GM21367 (cell line): ENCODE measurements around the gene ADGRG6.
"Not testable (repeated sequence)": the region's sequence is repeated elsewhere in the genome, so short reads cannot be mapped to it uniquely, and the experiment has no call there.

Source experiments
- ATAC-seq: cut with Tn5 transposase; IDR thresholded peaks from one replicate; pipeline ENCODE4 v1.9.1; 2021; ENCODE audit not compliant: unreplicated experiment

The ADGRG6 gene

DNA sequence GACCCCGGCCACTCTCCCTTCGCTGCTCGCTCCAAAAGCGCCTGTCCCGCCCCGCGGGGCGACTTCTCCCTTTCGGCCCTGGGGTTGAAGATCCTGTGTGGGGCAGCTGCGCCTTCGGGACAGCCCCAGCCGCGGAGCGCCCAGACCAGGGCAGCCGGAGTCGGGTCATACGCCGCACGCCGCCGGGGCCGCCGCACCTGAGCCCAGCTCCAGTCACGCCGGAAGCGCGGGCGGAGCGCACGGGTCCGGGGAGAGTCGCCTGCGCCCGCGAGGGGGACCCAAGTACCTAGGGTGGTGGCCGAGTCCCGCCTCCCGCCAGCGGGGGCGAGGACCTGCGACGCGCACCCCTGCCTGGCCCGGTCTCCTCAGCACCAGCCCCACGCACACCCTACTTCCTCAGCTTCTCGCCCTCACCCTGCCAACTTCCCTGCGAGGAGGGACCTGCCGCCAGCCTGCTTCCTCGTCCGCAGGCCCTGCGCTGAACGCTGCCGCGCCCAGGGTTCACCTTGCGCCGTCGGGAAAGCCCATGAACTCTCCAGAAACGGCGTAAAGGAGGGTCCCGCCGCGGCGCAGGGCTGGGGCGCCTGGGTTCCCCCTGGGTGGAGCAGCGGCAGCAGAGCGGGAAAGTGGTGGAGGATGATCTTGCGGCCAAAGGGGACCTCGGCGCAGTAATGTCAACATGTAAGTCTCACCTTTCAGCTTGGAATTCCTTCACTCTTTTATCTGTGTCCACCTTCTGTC is at the start of gene ADGRG6:
Gene ADGRG6 (plus strand): TSS at position 357 of the 741 bp plus-strand sequence. CDS start 323 bp downstream, at position 680.
- ATAC-seq, result peak; percentile 84

DNA sequence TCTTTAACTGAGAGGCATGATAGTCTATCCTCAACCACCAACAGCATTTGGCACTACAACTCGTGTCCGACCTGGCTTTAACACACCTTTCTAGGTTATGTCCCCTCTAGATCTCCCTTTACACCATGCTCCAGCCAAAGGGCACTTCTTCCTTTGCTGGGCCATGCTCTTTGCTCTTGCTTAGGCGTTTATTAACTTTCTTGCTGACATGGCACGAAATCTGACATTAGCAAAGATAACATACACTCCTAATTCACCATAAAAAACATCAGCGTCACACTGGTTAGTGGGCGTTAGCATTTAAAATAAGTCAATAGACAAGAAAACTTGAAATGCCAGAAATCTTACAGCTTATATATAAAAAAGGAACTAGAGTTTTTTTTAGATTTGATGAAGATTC is 47.3 kb upstream of the ADGRG6 start:
- no peak for ATAC-seq

DNA sequence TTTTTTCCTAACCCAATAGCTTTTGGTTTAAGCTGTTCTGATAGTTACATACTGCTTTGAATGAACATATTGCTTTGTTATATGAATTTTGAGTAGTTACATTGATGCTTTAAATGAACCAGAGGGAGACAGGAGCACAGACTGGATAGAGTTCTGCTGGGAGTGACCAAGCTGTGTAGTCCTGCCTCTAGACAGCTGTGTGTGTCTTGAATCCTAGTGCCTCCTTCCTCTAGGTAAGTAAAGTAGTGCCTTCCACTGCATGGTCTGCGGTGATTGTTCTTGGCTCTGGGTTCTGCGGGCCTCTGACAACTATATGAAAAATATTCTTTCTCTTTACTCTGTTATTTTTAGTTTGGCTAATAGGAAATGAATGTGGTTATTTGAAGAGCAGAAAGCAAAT is 46.0 kb upstream of the ADGRG6 start:
- no peak for ATAC-seq

DNA sequence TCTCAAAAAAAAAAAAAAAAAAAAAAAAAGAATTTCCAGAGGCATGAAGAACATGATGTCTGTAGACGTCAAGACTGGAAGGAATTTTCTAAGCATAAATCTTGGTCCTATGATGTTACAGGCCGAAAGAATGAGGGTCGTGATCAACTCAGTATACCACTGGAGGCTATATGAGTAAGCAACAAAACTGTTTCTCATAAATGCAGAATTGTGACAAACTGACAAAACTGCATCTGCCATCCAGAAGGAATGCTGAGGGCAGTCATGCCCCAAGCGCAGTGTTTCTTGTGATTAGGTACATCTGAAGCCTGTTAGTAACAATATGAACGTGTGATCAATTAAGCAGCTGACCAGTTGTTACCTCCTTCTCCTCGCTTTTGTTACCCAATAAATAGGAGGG is 43.5 kb upstream of the ADGRG6 start:
- ATAC-seq, result no peak

DNA sequence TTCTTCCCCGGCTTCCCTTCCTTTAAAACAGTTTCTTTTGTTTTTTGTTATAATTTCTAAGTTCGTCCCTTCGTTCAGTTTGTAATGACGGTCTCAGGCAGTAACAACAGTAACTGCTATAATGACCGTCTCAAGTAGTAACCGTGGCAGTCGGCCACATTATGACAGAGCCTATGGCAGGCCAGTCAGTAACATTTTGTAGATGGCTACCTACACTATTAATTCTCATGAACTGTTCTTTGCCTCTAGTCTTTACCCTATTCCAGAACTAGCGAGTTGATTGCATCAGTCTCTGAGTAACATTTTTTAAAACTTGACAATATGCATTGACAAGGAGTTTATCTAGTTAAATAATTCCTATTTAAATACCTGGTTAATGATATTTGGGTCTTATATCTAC is 43.0 kb upstream of the ADGRG6 start:
- ATAC-seq, result no peak

DNA sequence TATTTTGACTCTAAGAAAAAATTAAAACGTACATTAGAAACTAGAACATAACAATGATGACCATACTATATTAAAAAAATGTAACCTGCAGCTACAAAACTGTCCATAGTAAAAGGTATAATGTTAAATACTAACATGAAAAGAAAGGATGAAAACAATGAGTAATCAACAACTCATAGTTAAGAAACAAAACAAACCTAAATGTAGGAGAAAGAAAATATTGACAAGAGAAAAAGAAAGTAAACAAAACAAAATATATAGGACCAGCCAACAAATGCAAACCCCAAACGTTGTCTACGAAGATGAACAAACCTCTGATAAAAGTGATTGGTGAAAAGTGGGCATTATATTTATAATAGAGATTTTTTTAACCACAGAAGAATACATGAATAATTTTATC is 41.1 kb upstream of the ADGRG6 start:
- ATAC-seq, result no peak

DNA sequence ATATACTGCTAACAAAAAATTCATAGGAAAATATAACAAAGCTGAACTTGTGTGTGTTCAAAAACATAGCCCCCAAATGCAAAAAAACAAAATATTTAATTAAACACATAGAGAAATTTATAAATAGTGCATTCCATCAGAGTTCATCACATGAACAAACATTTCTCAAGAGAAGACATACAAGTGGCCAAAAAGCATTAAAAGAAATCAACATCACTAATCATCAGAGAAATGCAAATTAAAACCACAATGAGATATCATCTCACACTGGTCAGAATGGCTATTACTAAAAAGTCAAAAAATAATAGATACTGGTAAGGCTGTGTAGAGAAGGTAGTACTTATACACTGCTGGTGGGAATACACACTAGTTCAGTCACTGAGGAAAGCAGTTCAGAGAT is 39.6 kb upstream of the ADGRG6 start:
- ATAC-seq, result no peak

DNA sequence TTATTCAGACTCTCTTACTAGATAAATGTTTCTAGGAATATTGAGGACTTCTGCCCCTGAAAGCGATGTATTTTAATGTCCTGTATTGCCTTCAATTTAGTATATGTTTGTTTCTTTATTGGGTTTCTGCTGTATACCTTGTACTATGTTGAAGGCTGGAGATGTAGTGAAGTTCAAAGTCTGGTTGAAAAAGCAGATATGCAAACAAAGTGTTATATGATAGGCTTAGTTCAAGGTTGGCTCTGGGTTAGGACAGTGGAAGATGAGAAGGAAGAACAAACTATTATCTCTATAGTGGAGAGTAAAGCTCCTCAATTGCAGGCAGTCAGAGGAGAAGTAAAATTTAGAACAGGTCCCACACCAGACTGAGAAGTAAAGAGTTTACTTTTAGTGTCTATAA is 36.3 kb upstream of the ADGRG6 start:
- ATAC-seq, result no peak

DNA sequence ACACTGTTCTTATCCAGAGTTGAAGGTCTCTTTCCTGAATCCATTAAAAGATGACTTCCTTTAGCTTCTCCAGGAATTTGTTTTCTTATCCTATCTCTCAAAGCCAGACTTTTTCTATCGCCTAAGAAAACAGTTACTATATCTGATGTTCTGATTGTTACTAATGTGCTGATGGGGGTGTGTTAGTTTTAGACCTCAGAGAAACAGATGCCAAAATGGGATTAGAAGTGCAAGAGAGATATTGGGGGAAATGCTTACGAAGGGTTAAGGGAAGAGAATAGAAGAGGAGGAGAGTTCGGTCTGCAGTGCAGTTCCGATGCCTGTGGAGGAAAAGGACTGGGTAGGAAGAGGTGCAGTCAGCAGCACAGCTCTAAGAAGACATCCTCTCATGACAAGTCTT is 35.7 kb upstream of the ADGRG6 start:
- ATAC-seq, result no peak

DNA sequence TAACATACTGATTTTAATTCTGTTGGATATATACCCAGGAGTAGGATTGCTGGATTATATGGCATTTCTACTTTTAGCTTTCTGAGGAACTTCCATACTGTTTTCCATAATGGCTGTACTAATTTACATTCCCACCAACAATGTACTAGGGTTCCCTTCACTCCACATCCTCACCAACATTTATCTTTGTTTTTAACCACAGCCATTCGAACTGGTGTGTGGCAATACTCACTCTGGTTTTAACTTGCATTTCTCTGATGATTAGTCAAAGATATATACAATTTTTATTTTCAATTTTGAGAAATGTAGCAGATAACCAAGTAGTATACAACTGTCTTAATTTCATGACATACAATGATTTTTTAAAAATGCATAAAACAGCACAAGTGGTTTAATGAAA is 30.3 kb upstream of the ADGRG6 start:
- no peak for ATAC-seq

DNA sequence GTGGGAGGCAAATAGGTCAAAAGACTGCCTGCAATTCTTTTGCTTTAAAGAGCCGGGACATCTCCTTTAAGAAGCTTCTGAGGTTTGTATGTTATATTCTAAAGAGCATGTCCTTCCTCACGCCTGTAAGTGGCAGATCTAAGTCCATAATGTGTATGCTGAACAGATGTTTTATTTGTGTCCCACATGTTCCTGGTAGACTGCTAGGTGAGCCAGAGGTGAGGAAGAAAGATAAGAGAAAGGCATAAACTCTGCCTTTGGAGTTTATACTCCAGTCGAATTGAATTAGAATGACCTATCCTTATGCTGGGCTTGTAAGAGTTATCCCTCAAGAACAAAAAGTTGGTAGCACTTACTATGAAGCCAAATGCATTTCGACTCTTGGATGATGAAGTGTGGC is 27.2 kb upstream of the ADGRG6 start:
- no peak for ATAC-seq

DNA sequence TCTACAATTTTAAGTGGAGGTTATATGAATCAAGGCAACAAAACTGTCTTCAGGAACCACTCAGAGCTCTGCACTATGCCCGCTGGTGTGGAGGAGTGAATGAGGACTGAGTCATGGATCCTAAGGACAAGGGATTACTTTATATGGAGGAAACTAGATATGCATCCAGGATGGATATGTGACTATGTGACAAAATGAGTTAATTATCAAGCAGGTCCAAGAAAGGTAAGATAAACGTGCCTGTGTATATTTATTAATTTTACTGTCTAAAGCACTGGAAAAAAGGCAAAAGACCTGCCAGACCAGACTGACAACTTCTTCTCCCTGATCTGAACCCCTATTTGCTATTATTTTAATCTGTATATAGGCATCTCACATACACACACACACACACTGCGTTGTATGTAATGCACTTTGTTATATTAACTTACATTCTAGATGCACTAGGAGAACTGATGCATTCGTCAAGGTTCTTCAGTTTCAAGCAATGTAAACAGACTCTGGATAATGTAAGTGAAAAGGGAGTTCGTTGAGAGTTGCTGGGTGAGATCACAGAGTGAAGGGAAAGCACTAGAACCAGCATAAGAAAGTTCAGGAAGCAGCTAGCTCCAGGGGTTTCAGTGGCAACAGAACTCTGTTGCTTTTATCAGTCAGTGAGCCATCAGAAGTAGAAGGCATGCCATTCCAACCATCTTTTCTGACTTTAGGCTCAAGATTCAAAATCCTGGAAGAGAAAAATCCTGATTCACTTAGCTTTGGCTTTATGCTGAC is 26.4 kb upstream of the ADGRG6 start:
- ATAC-seq, result no peak

DNA sequence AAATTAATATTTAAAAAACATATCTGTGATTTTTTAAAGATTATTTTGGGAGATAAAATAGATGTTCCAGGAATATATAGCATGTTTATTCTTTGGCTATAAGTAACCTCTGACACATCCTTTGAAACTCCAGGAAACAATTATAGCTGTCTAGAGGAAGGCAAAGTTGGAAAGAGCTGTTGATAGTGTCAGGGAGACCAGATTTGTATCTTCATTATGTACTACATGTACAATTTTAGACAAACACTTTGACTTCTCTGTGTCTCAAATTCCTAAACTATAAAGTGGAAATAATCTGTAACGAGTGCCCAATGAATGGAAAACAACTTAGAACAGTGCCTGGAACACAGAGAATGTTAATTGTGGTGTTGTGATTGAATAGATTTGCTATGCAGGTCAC is 25.6 kb upstream of the ADGRG6 start:
- no peak for ATAC-seq

DNA sequence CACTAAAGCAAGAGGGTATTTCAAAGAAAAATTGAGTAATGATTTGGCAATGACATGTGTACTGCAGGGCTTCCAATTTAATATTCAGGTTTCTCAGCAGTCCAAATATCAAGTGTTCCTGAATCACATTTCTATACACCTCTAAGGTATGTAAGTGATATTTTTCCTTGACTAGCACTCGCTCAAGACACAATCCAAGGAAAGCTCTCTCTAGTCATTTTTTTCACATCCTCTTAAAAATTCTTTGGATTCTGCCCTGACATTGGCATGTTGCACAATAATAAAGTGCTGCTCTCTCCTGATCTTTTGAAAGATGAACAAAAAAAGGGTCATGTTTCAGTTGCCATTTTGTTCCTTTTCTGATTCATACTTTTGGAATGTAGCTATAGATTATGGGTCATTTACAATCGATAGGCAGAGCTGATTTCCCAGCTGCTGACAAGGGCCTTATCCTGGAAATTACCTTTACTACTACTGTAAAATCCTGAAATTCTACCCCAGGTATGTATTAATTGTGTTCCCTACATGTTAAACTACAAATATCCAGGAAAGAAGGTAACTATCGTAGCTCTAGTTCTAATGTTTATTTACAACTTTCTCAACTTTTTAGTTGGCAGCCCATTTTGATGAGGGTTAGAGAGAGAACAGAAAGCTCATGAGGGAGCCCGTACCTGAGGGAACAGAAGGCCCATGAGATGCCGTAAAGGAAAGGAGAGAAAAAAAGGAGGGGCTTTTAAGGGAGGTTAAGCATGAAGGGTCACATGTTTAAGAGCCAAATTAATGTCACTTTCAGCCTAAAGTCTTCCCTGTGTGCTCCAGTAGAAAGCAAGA is 22.2 kb upstream of the ADGRG6 start:
- ATAC-seq, result no peak

DNA sequence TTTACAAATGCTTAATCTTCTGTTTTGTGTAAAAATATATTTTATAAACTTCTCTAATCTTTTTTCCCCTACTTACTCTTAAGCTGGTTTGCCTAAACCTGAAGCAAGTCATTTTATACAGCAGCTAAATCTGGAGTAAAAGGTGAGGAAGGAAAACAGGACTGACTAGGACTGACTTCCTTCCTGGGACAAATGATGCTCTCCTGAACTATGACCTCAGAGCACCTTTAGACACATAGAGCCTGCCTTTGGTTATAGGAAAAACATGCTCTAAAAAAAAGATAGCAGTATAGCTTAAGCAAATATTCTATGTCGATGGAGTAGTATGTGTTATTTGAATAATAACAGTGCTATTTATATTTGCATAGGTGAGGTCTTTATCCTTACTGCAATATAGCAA is 21.5 kb upstream of the ADGRG6 start:
- no peak for ATAC-seq

DNA sequence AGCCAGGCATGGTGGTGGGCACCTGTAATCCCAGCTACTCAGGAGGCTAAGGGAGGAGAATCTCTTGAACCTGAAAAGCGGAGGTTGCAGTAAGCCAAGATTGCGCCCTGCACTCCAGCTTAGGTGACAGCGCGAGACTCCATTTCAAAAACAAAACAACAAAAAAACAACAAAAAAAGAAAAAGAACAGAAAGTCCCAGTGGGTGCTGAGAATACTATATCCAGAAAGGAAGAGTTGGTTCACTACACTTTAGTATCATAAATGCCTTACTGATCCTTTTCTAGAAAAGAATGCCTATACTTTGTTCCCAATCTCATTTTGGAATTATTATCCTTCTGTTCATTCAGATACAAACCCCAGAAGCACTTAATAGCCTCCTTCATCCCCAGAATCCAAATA is 20.9 kb upstream of the ADGRG6 start:
- no peak for ATAC-seq

DNA sequence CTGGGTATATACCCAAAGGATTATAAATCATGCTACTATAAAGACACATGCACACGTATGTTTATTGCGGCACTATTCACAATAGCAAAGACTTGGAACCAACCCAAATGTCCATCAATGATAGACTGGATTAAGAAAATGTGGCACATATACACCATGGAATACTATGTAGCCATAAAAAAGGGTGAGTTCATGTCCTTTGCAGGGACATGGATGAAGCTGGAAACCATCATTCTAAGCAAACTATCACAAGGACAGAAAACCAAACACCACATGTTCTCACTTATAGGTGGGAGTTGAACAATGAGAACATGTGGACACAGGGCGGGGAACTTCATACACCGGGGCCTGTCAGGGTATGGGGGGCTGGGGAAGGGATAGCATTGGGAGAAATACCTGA is 18.7 kb upstream of the ADGRG6 start:
- ATAC-seq, result not testable (repeated sequence)

DNA sequence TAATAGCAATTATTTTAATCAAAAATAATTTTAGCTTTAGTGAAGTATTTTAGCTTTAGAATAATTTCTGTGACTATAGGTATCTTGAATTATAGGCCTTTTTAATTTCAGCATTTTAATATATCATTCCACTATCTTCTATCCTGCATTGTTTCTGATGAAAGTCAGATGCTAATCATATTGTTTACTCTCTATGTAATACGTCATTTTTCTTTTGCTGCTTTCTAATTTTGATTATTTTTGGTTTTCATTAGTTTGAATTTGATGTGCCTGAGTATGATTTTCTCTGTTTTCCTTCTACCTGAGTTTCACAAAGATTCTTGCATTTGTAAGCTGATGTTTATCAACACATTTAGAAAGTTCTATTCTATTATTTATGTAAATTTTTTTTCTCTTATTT is 17.4 kb upstream of the ADGRG6 start:
- no peak for ATAC-seq

DNA sequence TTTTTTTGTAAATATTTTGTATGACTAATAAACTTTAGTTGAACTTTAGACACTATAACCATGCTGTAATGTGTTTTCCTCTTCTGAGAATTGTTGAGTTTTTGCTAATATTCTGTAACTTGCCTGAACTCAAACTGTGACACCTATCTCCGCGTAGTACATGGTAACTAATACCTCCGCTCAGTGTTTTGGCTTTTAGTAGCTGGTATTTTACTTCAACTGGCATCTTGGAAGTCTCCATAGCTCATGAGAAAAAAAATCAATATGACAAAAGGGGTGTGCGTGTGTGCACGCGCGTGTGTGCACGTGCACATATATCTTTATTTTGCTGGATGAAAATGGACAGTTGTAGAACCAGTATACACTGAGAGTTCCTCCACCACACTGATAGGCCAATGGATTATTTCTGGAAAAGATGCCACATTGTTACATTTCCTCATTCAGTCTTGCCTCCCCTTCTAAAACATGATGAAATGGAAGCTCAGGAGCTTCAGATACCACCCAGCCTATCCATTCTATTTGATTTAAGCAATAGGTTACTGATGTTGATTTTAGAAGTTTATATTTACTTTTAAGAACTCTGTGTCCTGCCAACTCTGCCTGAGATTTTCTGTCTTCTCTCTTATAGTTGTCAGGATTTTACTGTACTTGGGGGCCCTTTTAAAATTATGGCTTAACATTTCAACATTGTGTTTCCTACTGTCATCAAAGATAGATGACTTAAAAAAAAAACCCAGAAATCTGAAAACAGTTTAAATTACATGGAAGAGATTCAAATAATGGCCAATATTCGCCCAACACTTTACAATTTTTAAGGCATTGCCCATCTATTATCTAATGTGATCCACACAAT is 16.3 kb upstream of the ADGRG6 start:
- no peak for ATAC-seq

DNA sequence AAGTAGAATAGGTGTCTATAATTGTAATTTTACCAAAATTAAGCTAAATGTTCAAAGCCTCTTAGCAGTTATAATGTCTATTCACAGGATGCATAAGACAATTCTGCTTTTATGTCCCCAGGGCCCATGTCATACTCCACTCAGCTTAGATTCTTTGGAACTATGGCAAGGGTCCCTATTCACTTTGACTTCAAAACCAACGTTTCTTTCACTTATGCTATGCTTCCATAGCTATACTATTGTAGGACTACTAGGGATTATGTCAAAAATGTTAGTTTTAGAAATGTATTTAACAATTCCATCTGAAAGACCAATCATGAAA is 15.8 kb upstream of the ADGRG6 start:
- ATAC-seq, result no peak

DNA sequence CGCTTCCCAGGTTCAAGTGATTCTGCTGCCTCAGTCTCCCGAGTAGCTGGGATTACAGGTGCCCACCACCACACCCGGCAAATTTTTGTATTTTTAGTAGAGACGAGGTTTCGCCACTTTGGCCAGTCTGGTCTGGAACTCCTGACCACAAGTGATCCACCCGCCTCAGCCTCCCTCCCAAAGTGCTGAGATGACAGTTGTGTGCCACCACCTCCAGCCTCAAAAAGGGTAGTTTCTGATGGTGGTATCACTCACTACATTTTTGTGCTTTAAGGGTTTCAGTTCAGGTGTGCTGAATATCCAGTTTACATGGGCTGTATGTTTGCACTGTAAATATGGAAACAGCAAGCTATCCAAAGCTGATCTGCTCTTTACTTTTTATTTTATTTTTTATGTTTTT is 12.1 kb upstream of the ADGRG6 start:
- no peak for ATAC-seq
